ENCODE measurements around the gene PGAP1.

The PGAP1 gene

DNA sequence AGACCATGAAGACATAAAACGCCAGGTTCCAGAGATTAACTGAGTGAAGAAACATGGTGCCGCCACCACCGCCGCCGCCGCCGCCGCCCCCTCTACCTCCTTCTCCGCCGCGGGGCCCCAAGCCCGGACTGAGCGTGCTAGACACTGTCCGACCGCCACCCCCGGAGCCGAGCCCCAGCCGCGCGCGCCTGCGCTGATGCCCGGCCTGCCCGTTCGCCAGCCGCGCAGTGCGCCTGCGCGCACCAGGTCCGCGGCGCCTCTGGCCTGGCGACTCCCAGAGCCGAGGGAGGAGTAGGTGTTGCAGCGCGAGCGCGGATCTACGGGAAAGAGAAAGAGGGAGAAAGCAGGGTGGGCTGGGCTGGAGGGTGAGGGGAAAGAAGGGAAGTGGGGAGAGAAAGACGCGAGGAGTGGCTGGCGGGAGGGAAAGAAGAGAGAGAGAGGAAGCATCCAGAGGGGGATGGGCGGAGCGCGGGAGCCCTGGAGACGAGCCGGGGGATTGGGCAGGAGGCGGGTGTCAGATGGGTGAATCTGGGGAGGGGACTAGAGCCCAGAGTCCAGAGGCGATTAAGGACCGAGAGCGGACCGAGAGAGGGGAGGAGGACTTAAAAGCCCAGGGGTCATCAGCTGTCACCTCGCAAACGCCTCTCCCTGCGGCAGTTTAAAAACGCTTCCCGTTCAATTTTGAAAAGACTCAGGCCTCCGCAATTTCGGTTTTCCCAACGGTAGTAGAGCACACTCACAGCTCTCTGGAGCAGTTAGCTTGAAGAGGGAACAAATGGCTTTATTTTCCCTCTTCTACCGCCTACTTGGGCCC is at the start of gene PGAP1:
Gene PGAP1 (minus strand): TSS at position 146 of the 814 bp plus-strand sequence. CDS start 91 bp downstream, at position 55.
- peak; percentile 86 for DNase-seq

DNA sequence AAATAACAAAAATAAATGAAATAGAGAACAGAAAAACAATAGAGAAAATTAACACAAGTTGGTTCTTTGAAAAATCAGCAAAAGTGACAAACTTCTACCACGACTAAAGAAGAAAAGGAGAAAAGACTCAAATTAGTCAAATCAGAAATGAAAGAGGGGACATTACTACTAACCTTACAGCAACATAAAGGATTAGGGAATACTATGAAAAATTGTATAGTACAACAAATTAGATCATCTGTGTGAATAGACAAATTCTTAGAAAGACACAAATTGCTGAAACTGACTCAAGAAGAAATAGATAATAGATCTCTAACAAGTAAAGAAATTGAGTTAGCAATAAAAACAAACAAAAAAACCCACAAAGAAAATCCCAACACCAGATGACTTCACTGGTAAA is 48.5 kb upstream of the PGAP1 start:
- DNase-seq, result no peak

DNA sequence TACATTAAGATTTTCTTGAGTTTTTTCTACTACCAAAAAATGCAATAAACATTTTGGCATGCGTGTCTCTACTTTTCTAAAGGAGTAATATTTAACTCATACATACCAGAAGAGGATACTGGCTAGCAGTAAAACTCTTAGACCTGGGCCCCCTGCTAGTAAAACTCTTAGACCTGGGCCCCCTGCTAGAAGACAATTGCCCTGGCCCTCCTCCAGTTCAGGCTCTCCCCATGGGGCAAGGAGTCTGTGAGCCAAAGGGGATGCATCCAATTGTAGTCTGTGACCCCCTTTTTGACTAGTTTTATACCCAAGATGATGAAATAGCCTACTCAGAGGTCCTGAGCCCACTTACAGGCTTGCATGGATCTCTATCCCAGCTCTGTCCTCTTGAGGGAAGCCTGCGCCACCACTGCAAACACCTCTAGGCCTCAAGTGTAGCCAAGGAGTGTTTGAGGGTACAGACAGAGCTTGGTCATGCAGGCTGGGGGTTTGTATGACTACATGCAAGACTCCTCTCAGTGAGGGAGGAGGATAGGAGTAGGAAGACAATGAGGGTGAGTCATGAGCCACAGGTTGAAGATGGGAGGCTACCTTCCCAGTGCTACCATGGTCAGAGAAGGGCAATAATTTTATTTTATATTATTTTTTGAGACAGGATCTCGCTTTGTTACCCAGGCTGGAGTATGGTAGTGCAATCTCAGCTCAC is 45.2 kb upstream of the PGAP1 start:
- DNase-seq, result no peak

- no peak for DNase-seq
Measured at GRCh38 chr2:196970099-196970498, 43.6 kb upstream of the PGAP1 start.

DNA sequence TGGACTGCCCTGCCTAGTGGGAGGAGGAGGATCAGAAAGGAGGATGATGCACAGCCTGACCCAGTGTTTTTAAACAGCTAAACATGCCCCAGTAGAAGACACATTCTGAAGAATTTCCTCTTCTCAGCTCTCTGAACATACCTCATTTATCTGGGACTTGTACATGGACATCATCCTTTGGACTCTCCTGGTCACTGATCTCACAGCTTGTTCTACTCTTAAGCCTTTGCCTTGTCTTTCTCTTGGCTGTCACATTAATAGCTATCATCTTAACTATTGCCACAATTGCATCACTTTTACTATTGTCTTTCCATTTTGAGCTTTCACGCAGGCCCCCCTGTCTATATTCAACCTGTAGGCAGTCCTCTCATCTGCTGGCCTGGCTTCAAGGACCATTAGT is 42.0 kb upstream of the PGAP1 start:
- DNase-seq, result no peak

- no peak for DNase-seq
Measured at GRCh38 chr2:196967775-196968174, 41.3 kb upstream of the PGAP1 start.

DNA sequence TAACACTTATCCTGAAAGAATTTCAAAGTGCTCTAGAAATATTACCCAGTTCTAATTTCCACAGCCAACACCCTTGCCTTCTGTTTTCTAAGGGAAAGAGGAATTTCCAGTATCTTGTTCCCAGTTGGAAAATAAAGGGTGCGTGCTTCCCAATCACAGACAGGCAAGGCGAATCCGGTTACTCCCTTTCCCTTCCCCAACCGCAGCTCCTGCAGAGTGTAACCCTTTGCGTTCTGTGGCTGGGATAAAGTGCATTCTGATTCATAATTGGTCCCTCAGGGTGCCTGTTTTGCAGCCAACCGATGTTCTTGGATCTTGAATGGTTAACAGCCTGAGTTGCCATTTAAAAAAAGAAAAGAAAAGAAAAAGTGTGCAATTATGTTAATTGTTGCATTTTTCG is 40.6 kb upstream of the PGAP1 start:
- DNase-seq, result no peak

DNA sequence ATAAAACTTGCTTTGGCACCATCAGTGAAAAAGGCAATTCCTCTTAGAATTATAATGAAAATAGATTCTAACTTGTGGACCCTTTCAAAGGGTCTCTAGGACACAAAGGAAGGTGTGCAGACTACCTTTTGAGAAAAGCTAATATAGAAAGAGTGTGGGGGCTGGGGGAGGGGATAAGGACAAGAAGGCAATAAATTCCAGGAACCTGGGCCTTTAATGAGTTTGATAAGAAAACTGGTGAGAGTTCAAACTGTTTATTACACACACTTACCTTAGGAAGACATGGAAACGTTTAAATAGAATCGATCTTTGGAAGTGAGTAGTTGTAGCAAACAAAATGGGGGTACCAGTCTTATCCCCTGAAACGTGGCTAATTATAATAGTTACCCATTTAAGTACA is 39.6 kb upstream of the PGAP1 start:
- no peak for DNase-seq

DNA sequence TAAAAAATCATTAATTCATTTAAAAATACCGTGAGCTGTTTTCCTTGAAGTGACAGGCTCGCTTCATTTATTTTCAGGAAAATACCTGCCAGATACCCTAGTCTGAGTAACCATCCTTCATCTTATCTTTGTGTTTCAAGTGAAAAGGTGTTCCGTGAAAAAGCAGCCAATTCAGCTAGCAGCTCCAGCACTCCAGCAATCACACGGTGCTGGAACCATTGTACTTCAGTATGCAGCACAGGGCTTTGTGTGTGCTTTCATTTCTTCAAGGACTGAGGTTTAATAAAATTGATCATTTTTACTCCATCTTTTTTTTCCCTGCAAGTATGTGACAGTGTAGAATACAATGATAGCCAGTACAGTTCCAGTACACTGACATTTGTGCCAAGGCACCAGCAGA is 39.1 kb upstream of the PGAP1 start:
- DNase-seq, result no peak

DNA sequence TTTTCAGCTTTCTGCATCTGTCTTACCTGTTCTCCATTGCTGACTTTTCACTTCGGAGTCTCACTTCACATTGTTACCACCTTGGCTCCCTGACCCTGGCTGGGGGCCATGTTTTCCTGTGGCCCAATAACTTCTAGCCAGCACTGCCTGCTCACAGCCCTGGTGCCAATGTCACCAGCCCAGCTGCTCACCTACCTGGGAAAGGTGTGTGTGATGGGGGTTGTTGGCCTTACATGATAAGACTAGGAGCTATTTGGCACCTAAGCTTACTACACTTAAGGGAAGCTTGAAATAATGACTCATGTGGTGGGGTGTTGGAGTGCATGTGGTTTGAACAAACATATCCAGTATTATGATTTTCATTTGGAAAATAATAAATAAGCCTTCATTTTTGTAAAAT is 37.5 kb upstream of the PGAP1 start:
- DNase-seq, result no peak

GRCh38 chr2:196963043-196963442 is 36.5 kb upstream of the PGAP1 start:
- DNase-seq, result no peak

DNA sequence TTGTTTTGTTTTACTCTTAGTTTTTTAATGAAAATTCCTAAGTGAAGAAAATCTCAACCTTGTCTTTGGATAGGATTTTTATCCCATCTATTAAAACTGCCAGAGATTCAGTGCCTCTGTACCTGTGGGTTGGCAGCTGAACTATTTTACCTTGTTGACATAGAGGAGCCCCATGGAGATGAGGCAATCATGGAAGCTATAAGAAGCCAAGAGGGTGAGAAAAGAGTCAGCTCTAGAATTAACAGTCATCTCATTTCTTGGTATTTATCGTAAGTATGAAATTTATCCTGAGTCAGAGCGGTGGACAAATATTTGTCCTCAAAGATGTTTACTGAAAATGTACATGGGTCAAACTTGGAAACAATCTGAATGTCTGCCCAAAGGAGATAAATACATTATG is 35.8 kb upstream of the PGAP1 start:
- no peak for DNase-seq

DNA sequence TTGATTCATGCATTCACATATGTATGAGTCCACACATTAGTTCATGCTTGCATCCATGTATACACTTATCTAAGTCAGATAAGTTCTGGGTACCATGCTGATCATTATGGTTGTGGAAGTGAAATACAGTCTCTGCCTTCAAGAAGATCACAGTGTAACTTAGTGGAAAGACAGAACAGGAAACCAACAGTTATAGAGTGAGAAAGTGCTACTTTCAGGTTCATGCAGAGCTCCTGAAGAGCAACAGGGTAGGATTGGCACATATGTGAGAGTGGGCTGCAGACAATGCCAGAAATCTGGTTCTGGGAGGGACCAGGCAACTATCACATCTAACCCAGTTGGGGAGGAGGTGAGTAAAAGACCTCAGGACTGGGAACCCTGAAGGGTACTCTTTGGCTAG is 35.4 kb upstream of the PGAP1 start:
- DNase-seq, result no peak

DNA sequence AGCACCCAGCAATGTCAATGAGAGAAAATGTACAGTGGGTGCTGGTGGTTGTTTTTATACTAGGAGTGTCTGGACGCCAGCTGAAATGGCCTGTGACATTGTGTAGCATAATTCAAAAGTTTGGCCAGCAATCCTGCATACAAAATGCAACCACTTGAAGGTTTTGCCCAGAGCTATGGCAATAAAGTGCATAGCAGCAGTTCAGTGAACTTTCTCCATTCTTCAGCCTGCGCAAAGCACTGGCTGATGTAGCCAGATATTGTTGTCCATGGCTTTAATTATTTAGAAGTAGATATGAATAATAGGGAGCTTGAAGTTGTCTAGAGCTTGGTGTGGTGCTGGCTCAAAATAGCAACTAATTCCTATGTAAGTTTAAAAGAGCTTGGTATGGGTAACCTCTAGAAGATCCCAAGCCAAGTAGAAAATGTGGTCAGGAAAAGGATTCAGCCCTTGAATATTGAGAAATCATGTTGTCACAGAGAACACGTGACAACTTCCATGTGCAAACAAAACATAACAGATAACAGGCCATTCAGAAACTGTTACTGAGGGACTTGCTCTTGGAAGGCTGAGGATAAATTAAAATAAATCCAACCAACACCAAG is 33.3 kb upstream of the PGAP1 start:
- no peak for DNase-seq

DNA sequence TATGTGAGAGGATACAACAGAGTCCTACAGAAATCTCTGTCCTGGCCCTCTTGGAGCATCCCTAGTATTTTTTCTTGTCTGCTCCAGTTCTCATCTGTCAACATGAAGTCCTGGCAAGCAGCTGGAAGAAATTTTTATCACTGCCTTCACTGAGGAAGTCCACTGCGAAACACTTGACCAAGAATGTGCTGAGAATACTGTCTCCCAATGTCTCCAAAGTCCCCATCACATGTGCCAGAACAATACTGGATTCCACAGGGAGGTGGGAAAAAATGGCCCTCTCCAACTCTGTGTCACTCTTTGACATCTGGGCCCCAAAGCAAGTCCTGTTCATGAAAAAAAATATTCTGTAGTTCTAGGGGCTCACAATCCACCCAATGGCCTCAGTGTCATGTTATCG is 32.8 kb upstream of the PGAP1 start:
- DNase-seq, result no peak

DNA sequence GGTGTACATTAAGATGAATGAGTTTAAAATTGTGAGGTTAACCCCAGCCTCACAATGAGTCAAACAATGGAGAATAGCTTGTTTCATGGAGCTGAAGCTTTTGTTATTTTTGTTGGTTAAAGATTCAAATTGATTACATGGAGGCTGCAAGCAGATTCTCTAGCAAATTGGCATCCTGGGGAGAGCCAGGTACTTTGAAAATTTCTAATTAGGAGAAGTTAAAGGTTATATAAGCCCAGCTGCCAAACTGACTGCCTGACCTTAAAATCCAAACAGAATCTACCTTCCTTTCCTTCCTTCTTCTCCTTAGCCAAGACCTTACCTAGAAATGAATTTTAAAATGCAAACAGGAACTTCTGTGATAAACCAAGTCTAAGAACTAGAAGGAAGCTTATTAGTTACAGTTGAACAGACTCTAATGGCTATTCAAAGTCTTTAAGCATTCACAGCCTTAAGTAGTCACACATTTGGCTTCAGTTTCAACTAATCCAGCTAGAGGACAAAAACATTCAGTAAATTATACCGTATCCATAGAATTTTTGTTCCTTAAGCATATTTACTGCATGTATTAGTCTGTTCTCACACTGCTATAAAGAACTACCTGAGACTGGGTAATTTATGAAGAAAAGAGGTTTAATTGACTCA is 31.5 kb upstream of the PGAP1 start:
- no peak for DNase-seq

DNA sequence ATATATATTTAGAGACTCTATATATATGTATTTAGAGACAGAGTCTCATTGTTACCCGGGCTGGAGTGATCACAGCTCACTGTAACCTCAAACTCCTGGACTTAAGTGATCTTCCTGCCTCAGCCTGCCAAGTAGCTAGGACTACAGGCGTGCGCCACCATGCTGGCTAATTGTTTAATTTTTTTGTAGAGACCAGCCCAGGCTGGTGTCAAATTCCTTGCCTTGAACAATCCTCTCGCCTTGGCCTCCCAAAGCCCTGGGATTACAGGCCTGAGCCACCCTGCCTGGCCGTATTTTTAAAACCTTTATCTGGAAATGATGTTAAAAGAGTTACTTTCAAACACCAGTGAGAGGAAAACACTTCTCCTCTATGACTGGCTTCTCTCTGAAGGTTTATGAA is 30.9 kb upstream of the PGAP1 start:
- DNase-seq, result no peak

- DNase-seq, result no peak
Measured at GRCh38 chr2:196956069-196956468, 29.6 kb upstream of the PGAP1 start.

GRCh38 chr2:196955036-196955435 is 28.5 kb upstream of the PGAP1 start:
- DNase-seq, result no peak

DNA sequence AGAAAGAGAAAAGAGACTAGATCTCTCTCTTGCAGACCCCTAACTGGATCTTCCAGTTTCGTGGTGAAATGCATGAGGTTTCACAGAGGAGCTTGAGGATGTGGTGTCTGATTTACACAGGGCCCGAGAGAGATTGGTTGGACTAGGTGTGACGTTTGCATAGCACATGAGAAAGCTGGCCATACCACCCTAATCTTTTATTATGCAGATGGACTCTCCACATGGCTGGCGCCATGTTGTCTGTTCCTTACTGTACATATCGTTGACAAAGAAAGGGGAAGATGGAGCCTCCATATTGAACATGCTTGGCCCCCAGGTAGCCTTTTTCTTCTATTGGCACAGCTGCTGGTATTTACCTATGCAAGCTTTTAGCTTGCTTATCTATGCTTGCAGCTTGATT is 27.5 kb upstream of the PGAP1 start:
- DNase-seq, result no peak

DNA sequence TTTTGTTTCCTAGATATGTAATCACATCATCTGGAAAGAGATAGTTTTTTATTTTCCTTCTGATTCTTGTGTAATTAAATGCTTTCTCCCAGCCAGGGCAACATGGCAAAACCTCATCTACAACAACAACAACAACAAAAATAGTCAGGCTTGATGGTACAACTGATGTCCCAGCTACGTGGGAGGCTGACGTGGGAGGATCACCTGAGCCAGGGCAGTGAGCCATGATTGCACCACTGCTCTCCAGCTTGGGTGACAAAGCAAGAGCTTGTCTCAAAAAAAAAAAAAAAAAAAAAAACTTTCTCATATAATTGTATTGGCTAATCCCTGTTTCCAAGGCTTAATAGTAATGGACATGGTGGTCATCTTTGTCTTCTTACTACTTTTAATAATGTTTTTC is 26.4 kb upstream of the PGAP1 start:
- DNase-seq, result no peak

GRCh38 chr2:196951973-196952372 is 25.5 kb upstream of the PGAP1 start:
- no peak for DNase-seq

DNA sequence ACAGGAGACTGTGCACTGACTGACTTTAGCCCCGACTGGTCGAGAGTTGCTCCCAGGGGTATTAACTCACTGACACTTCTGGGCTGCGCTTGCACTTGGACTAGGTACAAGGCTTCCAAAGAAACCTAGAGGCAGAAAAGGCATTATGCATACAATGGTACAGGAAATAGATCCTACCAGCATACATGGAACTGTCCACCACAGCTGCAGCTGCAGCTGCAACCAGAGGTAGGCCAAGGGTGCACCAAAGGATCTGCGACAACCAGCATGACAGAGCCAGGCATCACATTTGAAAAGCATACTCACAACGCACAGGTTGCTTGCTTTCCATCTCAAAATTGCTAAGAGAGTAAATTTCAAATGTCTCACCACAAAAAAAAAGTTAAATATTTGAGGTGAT is 22.6 kb upstream of the PGAP1 start:
- DNase-seq, result no peak

DNA sequence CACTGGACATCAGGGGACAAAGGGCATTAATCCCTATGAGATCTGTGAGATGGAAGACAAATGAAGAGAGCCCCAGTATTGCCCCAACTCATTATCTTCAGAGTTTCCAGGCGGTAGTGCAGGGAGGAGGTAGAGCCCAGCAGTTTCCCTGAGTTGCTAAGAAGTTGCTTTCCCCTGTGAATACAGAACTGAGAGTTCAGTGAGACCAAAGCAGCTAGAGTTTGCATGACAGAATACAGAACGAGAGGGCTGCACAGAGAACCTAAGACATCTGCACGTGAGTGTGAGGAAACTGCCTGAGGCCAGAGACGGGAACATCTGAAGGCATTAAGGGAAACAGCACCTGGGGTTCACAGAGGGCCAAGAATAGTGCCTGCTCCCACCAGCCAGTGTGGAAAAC is 18.1 kb upstream of the PGAP1 start:
- no peak for DNase-seq

Data from NCI-H226 (cell line).